Measurements from ENCODE around the gene SEZ6. TPM values are rescaled to one million over a fixed set of nuclear protein-coding genes. Genes with fewer than 3 reads are reported as not detected.

Gene SEZ6
- total RNA-seq, 2 experiments from 2014 or later: 0.31 TPM; not detected in 1

GRCh38 chr17:29036584-29036983 is 30.8 kb upstream of the SEZ6 start:
- intact Hi-C loops (cut with DNase I, micrococcal nuclease): no loop called here
- peaks cover 7% of the 10 kb centered on the region for H3K9me3 Mint-ChIP-seq
- H3K36me3 ChIP-seq (ENCODE audit: insufficient read depth, low read length): no peaks in the 10 kb centered on the region
- H3K4me1 ChIP-seq (ENCODE audit: insufficient read depth, low read length): no peaks in the 10 kb centered on the region
- peaks cover 31% of the 10 kb centered on the region for H3K27me3 Mint-ChIP-seq
- H3K4me1 Mint-ChIP-seq (ENCODE audit: low read depth): no peaks in the 10 kb centered on the region
- POLR2A ChIA-PET: no interaction called here
- H3K4me3 ChIP-seq (ENCODE audit: low read length): no peak overlapping the region
- CTCF ChIA-PET: no interaction called here
- H3K27me3 ChIP-seq (ENCODE audit: control insufficient read depth in 1 of 2, insufficient read depth in 2 of 2, low read length in 2 of 2): peaks cover 4 to 20% of the 10 kb centered on the region in 2 experiments
- no peak for DNase-seq
- no peak overlapping the region for H3K4me3 Mint-ChIP-seq
- ATAC-seq (ENCODE audit: poor library complexity): no peak
- no peak overlapping the region for H3K27ac ChIP-seq (ENCODE audit: low read depth in 1 of 2, low read length in 2 of 2)
- no peaks in the 10 kb centered on the region for H3K9me3 ChIP-seq (ENCODE audit: control insufficient read depth in 1 of 2, insufficient read depth in 1 of 2, low read length in 2 of 2)
- H3K36me3 Mint-ChIP-seq (ENCODE audit: low read depth): no peaks in the 10 kb centered on the region
- H3K27ac Mint-ChIP-seq: no peak overlapping the region
- TF ChIP-seq CTCF (IDR thresholded peaks at IDR 0.05): no peak

DNA sequence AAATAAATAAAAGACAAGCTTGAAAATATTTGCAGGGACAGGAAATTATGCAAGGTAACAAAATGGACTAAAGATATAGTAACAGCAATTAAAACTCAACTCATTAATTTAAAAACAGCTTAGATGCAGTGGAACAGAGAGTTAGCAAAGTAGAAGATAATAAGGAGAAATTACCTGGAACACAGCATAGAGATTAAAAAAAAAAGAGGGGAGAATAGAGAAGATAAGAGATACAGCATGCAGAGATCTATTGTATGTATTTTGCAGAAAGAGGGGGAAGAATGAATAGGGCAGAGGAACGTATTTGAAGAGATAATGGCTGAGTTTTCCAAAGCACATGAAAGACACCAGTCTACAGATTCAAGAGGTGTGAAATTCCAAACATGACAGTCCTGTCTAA is 28.7 kb upstream of the SEZ6 start:
- no peaks in the 10 kb centered on the region for H3K36me3 Mint-ChIP-seq (ENCODE audit: low read depth)
- TF ChIP-seq CTCF (IDR thresholded peaks at IDR 0.05): no peak
- no peak overlapping the region for H3K27ac Mint-ChIP-seq
- no peak overlapping the region for H3K4me3 Mint-ChIP-seq
- no peak overlapping the region for H3K4me3 ChIP-seq (ENCODE audit: low read length)
- H3K27ac ChIP-seq (ENCODE audit: low read depth in 1 of 2, low read length in 2 of 2): no peak overlapping the region
- ChIA-PET CTCF (no interaction called here), POLR2A (no interaction called here)
- H3K36me3 ChIP-seq (ENCODE audit: insufficient read depth, low read length): no peaks in the 10 kb centered on the region
- no peaks in the 10 kb centered on the region for H3K4me1 Mint-ChIP-seq (ENCODE audit: low read depth)
- DNase-seq: no peak
- intact Hi-C loops (cut with DNase I, micrococcal nuclease): no loop called here
- peaks cover 7% of the 10 kb centered on the region for H3K9me3 Mint-ChIP-seq
- no peaks in the 10 kb centered on the region for H3K9me3 ChIP-seq (ENCODE audit: control insufficient read depth in 1 of 2, insufficient read depth in 1 of 2, low read length in 2 of 2)
- H3K27me3 Mint-ChIP-seq: peaks cover 37% of the 10 kb centered on the region
- ATAC-seq (ENCODE audit: poor library complexity): no peak
- peaks cover 12 to 26% of the 10 kb centered on the region in 2 experiments for H3K27me3 ChIP-seq (ENCODE audit: control insufficient read depth in 1 of 2, insufficient read depth in 2 of 2, low read length in 2 of 2)
- no peaks in the 10 kb centered on the region for H3K4me1 ChIP-seq (ENCODE audit: insufficient read depth, low read length)

- no peaks in the 10 kb centered on the region for H3K36me3 ChIP-seq (ENCODE audit: insufficient read depth, low read length)
Measured at GRCh38 chr17:29032857-29033197, 27.0 kb upstream of the SEZ6 start.

More at GRCh38 chr17:29032857-29033197, 27.0 kb upstream of the SEZ6 start:
- Histone ChIP-seq H3K27me3 (ENCODE audit: control insufficient read depth in 1 of 2, insufficient read depth in 2 of 2, low read length in 2 of 2) (peaks cover 18 to 22% of the 10 kb centered on the region in 2 experiments), H3K9me3 (ENCODE audit: control insufficient read depth in 1 of 2, insufficient read depth in 1 of 2, low read length in 2 of 2) (no peaks in the 10 kb centered on the region), H3K27ac (ENCODE audit: low read depth in 1 of 2, low read length in 2 of 2) (no peak overlapping the region), H3K4me1 (ENCODE audit: insufficient read depth, low read length) (no peaks in the 10 kb centered on the region), H3K4me3 (ENCODE audit: low read length) (no peak overlapping the region)
- Mint-ChIP-seq H3K9me3 (peaks cover 7% of the 10 kb centered on the region), H3K27me3 (peaks cover 42% of the 10 kb centered on the region), H3K4me1 (ENCODE audit: low read depth) (no peaks in the 10 kb centered on the region), H3K4me3 (no peak overlapping the region), H3K36me3 (ENCODE audit: low read depth) (no peaks in the 10 kb centered on the region), H3K27ac (no peak overlapping the region)
- ChIA-PET CTCF (no interaction called here), POLR2A (no interaction called here)
- no peak for TF ChIP-seq CTCF (IDR thresholded peaks at IDR 0.05)
- intact Hi-C loops (cut with DNase I, micrococcal nuclease): no loop called here
- DNase-seq: no peak
- no peak for ATAC-seq (ENCODE audit: poor library complexity)

Data from CD4-positive, alpha-beta T cell (primary cell).